Measurements from ENCODE around the gene DLG5. TPM values are rescaled to one million over a fixed set of nuclear protein-coding genes. Genes with fewer than 3 reads are reported as not detected.

DLG5 gene
- total and polyA plus RNA-seq, 2 donors (not counting 1 experiment from before 2014, with no cell fraction given): 0.51 to 0.54 TPM

GRCh38 chr10:77843264-77843663 is 83.3 kb downstream of the DLG5 start:
- H3K27ac ChIP-seq (ENCODE audit: low read length in 2 of 2): no peak overlapping the region
- H3K4me1 Mint-ChIP-seq: peaks cover 2% of the 10 kb centered on the region
- POLR2A ChIA-PET: no interaction called here
- no peaks in the 10 kb centered on the region for H4K20me1 ChIP-seq (ENCODE audit: control insufficient read depth, insufficient read depth, low read length, poor library complexity, severe bottlenecking)
- no peaks in the 10 kb centered on the region for H3K9me3 Mint-ChIP-seq (ENCODE audit: insufficient read depth)
- H3K4me3 ChIP-seq (ENCODE audit: control extremely low read depth in 1 of 5, extremely low read depth in 1 of 5, insufficient read depth in 1 of 5, low read depth in 2 of 5, low read length in 4 of 5): no peak overlapping the region
- no peak overlapping the region for H2AFZ ChIP-seq (ENCODE audit: insufficient read depth, low read depth, low read length, poor library complexity, severe bottlenecking)
- no peak for ATAC-seq (ENCODE audit: low read depth)
- H3K79me2 ChIP-seq (ENCODE audit: control insufficient read depth, insufficient read depth, low read length): no peaks in the 10 kb centered on the region
- 89% methylated on average over 10 of the region's 11 CpGs for WGBS (ENCODE audit: insufficient coverage)
- no peaks in the 10 kb centered on the region for H3K27me3 Mint-ChIP-seq
- intact Hi-C loops (cut with micrococcal nuclease): no loop called here
- no peaks in the 10 kb centered on the region for H3K36me3 ChIP-seq (replicated peaks in 1 of 2; ENCODE audit: control extremely low read depth in 1 of 2, control insufficient read depth in 1 of 2, extremely low read depth in 1 of 2, insufficient read depth in 2 of 2, low read length in 1 of 2)
- no peak overlapping the region for H3K4me3 Mint-ChIP-seq
- H3K9me3 ChIP-seq (ENCODE audit: control extremely low read depth in 1 of 3, control insufficient read depth in 2 of 3, insufficient read depth in 1 of 3, low read length in 2 of 3): no peaks in the 10 kb centered on the region
- no peak overlapping the region for H3K4me2 ChIP-seq (replicated peaks; ENCODE audit: low read depth, low read length, poor library complexity, severe bottlenecking)
- no peaks in the 10 kb centered on the region for H3K27me3 ChIP-seq (replicated peaks in 1 of 4; ENCODE audit: control extremely low read depth in 1 of 4, control insufficient read depth in 3 of 4, insufficient read depth in 4 of 4, low read length in 3 of 4)
- no peak for TF ChIP-seq EZH2 (IDR thresholded peaks at IDR 0.05; ENCODE audit: borderline replicate concordance, insufficient read depth, low read depth, low read length, poor library complexity, severe bottlenecking)
- peaks cover 0 to 6% of the 10 kb centered on the region in 2 donors for H3K4me1 ChIP-seq (ENCODE audit: control insufficient read depth in 2 of 2, insufficient read depth in 2 of 2, low read length in 2 of 2)
- CTCF ChIA-PET: no interaction called here
- no peak overlapping the region for H3K9ac ChIP-seq (ENCODE audit: low read length)
- H3K27ac Mint-ChIP-seq: no peak overlapping the region
- DNase-seq: no peak

DNA sequence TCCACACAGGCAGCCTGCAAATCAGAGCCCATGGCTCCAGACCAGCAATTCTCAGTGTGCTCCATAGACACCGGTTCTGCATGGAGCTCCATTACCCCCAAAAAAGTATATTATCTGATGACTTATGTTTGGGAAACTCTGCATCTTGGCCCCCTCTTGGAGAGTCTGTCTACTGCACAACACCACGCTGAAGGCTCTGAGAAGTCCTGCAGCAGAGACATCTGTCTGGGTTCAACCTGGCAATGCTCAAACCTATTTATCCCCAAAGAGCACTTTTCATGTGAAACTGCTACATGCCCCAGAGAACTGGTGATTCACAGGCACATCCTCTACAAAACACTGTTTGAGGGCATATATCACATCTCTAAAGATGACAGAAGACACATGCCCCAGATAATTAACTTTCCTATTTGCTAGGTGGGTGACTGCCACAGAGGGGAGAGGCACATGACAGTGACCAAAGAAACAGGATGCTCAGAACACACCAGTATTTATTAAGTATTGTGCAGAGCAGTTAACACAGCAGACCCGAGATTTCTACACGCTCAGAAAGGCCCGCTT is 83.8 kb downstream of the DLG5 start:
- H3K4me1 ChIP-seq (ENCODE audit: control insufficient read depth in 2 of 2, insufficient read depth in 2 of 2, low read length in 2 of 2): peaks cover 0 to 6% of the 10 kb centered on the region in 2 donors
- ChIA-PET CTCF (no interaction called here), POLR2A (no interaction called here)
- intact Hi-C loops (cut with micrococcal nuclease): no loop called here
- no peak for TF ChIP-seq CTCF (IDR thresholded peaks at IDR 0.05)
- TF ChIP-seq EZH2 (IDR thresholded peaks at IDR 0.05; ENCODE audit: borderline replicate concordance, insufficient read depth, low read depth, low read length, poor library complexity, severe bottlenecking): no peak
- H4K20me1 ChIP-seq (ENCODE audit: control insufficient read depth, insufficient read depth, low read length, poor library complexity, severe bottlenecking): no peaks in the 10 kb centered on the region
- H3K4me2 ChIP-seq (replicated peaks; ENCODE audit: low read depth, low read length, poor library complexity, severe bottlenecking): no peak overlapping the region
- H3K36me3 ChIP-seq (replicated peaks in 1 of 2; ENCODE audit: control extremely low read depth in 1 of 2, control insufficient read depth in 1 of 2, extremely low read depth in 1 of 2, insufficient read depth in 2 of 2, low read length in 1 of 2): no peaks in the 10 kb centered on the region
- no peaks in the 10 kb centered on the region for H3K79me2 ChIP-seq (ENCODE audit: control insufficient read depth, insufficient read depth, low read length)
- H3K4me3 ChIP-seq (ENCODE audit: control extremely low read depth in 1 of 5, extremely low read depth in 1 of 5, insufficient read depth in 1 of 5, low read depth in 2 of 5, low read length in 4 of 5): no peak overlapping the region
- Mint-ChIP-seq H3K27ac (no peak overlapping the region), H3K4me1 (peaks cover 2% of the 10 kb centered on the region), H3K9me3 (ENCODE audit: insufficient read depth) (no peaks in the 10 kb centered on the region), H3K4me3 (no peak overlapping the region), H3K27me3 (no peaks in the 10 kb centered on the region)
- DNase-seq (no peak), ATAC-seq (ENCODE audit: low read depth) (no peak)
- H3K27me3 ChIP-seq (replicated peaks in 1 of 4; ENCODE audit: control extremely low read depth in 1 of 4, control insufficient read depth in 3 of 4, insufficient read depth in 4 of 4, low read length in 3 of 4): no peaks in the 10 kb centered on the region
- WGBS (ENCODE audit: insufficient coverage): 85% methylated on average over 3 of the region's 5 CpGs
- no peak overlapping the region for H3K9ac ChIP-seq (ENCODE audit: low read length)
- no peak overlapping the region for H3K27ac ChIP-seq (ENCODE audit: low read length in 2 of 2)
- H3K9me3 ChIP-seq (ENCODE audit: control extremely low read depth in 1 of 3, control insufficient read depth in 2 of 3, insufficient read depth in 1 of 3, low read length in 2 of 3): no peaks in the 10 kb centered on the region
- no peak overlapping the region for H2AFZ ChIP-seq (ENCODE audit: insufficient read depth, low read depth, low read length, poor library complexity, severe bottlenecking)
